NCI-H345 (cell line): ENCODE results near the gene ALDH3A1.

Experiments used
- DNase-seq: peaks from one replicate; lab custom pipeline; 2025; lab: John Stamatoyannopoulos, UW

The ALDH3A1 gene

DNA sequence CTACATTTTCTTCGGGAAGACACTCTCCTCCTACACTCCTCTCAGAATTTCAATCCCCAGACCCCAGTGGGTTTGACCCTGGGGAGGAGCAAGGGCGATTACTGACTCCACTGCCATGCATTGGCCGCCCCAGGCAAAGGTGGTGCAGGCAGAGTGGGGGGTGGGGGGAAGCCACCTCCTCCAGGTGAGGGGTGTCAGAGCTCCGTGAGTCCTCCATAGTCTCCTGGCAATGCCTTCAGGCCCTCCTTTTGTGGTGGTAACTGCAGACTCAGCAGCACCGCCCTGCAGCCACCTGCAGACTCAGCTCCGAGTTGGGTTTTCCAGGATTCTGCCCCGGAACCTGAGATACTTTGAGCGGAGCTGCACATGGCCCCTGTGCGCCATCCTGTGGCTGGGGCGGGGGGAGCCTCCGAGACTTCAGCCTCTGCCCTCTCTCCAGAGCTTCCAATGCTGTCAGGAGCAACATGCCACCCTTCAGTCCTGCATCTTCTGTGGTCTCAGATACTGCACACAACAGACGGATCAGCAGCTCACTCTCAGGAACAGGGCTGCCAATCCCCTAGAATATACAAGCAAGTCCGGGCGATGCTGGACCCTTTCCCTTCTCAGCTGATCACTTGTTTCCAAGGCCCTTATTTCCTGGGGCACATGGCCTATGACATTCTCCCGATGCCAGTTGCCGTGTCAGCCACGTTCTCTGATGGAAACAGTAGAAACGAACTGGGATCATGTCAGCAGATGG, 29.3 kb downstream of the ALDH3A1 start:
- no peak for DNase-seq

GRCh38 chr17:19718041-19718612, 30.0 kb downstream of the ALDH3A1 start:
- no peak for DNase-seq

GRCh38 chr17:19717411-19717908, 30.6 kb downstream of the ALDH3A1 start:
- no peak for DNase-seq

- no peak for DNase-seq
Measured at GRCh38 chr17:19717031-19717360, 31.1 kb downstream of the ALDH3A1 start.

GRCh38 chr17:19716108-19717030, 31.7 kb downstream of the ALDH3A1 start, which contains the start of gene SLC47A2:
Gene SLC47A2, minus strand, starts transcription at chr17:19716584. Its CDS starts 29 bp downstream, at chr17:19716555.
- no peak for DNase-seq

GRCh38 chr17:19714542-19715411, 33.3 kb downstream of the ALDH3A1 start:
- DNase-seq = peak; percentile 18

DNA sequence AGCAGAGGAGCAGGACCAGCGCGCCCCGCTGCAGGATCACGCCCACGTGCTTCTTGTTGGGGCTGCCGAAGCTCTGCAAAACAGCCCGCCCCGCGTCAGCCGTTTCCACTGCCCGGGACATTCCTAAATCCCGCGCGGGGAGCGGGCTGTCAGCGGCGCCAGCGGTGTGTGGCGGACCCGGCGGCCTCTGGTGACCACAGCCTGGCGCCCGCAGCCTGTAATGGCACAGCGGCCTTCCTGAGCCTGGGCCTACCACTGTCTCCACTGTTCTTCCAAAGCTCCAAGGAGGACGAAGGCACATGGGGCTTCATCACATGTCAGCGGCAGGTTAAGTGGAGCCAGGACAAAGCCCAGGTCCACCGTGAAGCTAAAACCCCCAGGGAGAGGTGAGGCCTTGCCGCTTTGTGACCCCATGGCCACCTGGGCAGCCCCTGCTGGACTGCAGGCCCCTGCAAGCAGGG, 34.2 kb downstream of the ALDH3A1 start:
- DNase-seq = no peak

- no peak for DNase-seq
Measured at GRCh38 chr17:19713462-19713861, 34.6 kb downstream of the ALDH3A1 start.

GRCh38 chr17:19712436-19713004, 35.6 kb downstream of the ALDH3A1 start:
- DNase-seq = no peak

- DNase-seq = no peak
Measured at GRCh38 chr17:19709841-19710240, 38.3 kb downstream of the ALDH3A1 start.

GRCh38 chr17:19708431-19709175, 39.5 kb downstream of the ALDH3A1 start:
- no peak for DNase-seq

DNA sequence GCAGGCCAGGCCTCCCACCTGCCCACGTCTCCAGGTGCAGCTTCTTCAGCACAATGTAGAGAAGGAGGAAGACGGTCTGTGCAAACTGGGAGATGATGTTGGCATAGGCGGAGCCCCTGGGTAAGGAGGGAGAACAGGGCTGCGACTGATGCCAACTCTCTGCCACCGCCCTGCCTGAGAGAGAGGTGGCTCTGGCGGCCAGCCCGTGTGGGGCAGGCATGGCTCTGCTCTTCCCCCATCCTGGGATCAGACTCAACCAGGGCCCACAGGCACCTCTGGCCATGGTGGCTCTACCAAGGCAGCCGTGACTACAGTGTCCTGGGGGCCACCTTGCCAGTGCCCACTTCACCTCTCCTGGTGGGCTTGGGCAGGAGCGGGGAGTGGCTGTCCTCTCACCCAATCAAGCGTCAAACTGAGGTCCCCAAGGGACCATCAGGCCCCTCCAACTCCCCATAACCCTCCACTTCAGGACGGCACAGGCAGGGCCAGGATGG, 40.3 kb downstream of the ALDH3A1 start:
- DNase-seq = no peak

GRCh38 chr17:19706791-19707727, 41.0 kb downstream of the ALDH3A1 start:
- peak; percentile 76 for DNase-seq

DNA sequence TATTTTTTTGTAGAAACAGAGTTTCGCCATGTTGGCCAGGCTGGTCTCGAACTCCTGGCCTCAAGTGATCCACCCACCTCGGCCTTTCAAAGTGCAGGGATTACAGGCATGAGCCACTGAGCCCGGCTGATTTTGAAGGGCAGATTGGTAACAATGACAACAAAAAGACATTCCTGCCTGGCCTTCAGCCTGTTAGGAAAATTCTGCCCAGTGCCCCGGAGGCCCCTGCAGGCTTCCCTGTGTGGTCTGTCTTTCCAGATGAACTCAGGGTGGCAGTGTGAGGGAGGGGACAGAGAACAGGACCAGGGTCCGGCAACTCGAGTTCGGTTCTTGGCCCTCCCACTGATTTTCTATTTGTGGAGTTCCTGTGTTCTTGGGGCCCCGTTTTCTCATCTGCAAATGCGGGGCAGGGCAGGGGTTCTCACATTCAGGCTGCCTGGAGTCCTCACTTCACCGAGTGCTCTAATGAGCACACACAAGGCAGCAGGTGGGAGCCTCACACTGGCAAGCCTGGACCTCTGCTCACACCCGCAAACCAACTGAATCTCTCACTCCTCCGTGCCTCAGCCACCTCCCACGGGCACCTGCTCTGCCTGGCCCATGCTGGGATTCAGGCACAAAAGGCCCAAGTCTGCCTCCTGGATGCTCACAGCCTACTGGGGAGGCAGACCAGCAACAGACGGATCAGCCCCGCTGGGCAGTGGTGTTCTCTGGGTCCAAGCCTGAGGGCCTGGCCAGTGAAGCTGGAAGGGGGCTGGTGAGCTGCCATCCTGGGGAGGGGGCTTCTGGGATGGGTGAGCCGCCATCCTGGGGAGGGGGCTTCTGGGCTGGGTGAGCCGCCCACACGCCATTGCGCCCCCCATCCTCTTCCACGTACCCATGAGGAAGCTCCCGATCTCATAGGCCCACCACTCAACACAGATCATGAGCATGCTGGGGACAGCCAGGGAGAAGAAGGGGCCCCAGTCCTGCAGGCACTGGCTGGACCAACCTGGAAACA, 42.0 kb downstream of the ALDH3A1 start:
- DNase-seq = peak; percentile 28

DNA sequence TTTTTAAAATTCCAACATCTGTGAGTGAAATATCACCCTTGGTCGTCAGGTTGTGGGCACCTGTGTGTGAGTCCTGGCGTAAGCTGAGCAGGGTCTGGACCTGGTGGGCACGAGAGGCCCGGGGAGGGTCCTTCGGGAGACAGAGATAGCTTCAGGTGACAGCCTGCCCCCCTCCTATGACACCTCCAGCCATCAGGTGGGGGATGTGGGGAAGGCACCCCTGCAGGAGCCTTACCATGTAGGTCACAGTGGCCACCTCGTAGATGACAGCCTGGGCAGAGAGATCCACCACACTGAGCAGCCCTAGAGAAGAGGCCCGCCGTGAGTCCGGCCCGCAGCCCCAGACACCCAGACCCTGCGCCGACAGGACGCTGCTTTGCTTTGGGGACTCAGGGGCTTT, 42.9 kb downstream of the ALDH3A1 start:
- DNase-seq = no peak

GRCh38 chr17:19703828-19704613, 44.1 kb downstream of the ALDH3A1 start:
- no peak for DNase-seq
